NB4 (cell line): ENCODE measurements around the gene SH2D5.

Experiments used
- MAX ChIP-seq: IDR thresholded peaks from 2 replicates; pipeline ENCODE4 v1.6.1; 2011; ENCODE audit warnings: low read depth, low read length
- POLR2A ChIP-seq: IDR thresholded peaks from 2 replicates; pipeline ENCODE4 v1.6.1; 2011; ENCODE audit warnings: mild to moderate bottlenecking; ENCODE audit not compliant: insufficient read length; ENCODE audit errors: extremely low read depth
- TF ChIP-seq, protein P1 (sequence below): IDR thresholded peaks from one replicate; pipeline ENCODE4 v1.5.1; 2012; ENCODE audit warnings: low read depth, low read length

DNA sequence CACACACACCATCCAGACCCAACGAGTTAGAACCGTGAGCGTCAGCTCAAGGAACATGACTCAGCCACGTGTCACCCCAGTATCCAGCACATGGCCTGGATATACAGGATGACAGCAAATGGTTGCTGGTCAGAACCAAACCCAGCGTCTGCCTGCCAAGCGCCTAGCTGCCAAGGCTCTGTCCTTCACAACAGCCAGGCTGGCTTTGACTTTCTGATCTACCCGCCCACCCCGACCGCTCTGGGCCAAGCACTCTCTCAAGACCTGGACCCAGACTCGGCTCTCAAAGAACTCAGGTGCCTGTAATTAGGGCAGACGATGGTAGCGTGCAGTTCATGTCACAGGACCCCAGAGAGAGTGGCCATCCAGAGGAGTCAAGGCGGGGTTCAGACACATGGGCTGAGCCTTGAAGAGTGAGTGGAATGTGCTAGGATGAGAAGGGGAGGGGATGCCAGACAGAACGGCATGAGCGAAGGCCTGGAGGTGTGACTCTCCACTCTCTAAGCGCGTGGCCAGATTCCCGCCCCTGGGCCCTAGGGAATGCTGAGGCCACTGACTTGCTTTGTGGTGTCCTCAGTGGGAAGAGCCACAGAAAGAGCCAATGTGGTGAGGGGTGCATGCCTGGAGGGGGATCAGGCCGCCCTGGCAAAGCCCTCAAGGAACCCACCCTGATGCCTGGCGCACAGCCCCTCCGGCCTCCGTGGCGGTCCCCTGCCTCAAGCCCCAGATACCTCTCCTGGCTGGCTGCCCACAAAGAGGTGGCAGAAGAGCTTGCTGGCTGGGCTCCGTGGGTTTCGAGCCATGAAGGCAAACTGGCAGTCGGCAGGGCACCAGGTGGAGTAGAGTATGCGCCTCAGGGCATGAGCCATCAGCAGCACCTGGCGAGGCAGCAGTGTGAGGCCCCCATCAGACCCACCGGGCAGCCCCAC is 7.0 kb downstream of the SH2D5 start:
- TF ChIP-seq, protein P1, sequence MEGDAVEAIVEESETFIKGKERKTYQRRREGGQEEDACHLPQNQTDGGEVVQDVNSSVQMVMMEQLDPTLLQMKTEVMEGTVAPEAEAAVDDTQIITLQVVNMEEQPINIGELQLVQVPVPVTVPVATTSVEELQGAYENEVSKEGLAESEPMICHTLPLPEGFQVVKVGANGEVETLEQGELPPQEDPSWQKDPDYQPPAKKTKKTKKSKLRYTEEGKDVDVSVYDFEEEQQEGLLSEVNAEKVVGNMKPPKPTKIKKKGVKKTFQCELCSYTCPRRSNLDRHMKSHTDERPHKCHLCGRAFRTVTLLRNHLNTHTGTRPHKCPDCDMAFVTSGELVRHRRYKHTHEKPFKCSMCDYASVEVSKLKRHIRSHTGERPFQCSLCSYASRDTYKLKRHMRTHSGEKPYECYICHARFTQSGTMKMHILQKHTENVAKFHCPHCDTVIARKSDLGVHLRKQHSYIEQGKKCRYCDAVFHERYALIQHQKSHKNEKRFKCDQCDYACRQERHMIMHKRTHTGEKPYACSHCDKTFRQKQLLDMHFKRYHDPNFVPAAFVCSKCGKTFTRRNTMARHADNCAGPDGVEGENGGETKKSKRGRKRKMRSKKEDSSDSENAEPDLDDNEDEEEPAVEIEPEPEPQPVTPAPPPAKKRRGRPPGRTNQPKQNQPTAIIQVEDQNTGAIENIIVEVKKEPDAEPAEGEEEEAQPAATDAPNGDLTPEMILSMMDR = no peak
- TF ChIP-seq POLR2A (no peak), MAX (peak; percentile 72)
